T-cell (primary cell): Measurements from ENCODE around the gene CROCC2. TPM values are rescaled to one million over a fixed set of nuclear protein-coding genes. Genes with fewer than 3 reads are reported as not detected.

Experiments used
- ATAC-seq, 4 experiments: fragments of 200-7000 bp in 3 of 4; fragments of 150-1000 bp in 1 of 4; cut with Tn5 transposase; replicated peaks in 1 of 4; 1 replicate in 3 of 4; 2 replicates in 1 of 4; pipeline ENCODE4 v1.10.0; 2021; ENCODE audit warnings: moderate library complexity in 3 of 4, mild to moderate bottlenecking in 2 of 4, moderate number of reproducible peaks in 1 of 4
- CTCF ChIA-PET, 2 donors: fragments of 300-600 bp; sonication (Branson Sonifier 250); formaldehyde crosslinking; loops; one replicate each; lab custom pipeline; 2022; ENCODE audit warnings: antibody characterized with exemption in 2 of 2; lab: Charles Lee
- POLR2A ChIA-PET, 2 donors: fragments of 300-600 bp; sonication (Branson Sonifier 250); formaldehyde crosslinking; loops; one replicate each; lab custom pipeline; 2022; ENCODE audit warnings: antibody characterized with exemption in 2 of 2; lab: Charles Lee
- DNase-seq, 35 experiments: peaks; one replicate each; pipeline versions ENCODE4 v3.0.0 to v3.0.0-alpha.2; 2013 to 2023
- H3K27ac ChIP-seq: one replicate; pipeline ENCODE4 v1.5.1; 2013; ENCODE audit warnings: low read length
- H3K27me3 ChIP-seq, 2 experiments: replicated peaks in 1 of 2; 1 replicate in 1 of 2; 2 replicates in 1 of 2; pipeline versions ENCODE4 v1.6.1 to v1.7.0; 2013; ENCODE audit warnings: low read length in 1 of 2, mixed read lengths in 1 of 2; ENCODE audit not compliant: control insufficient read depth in 2 of 2, insufficient read depth in 2 of 2; ENCODE audit errors: extremely low read depth in 1 of 2
- H3K36me3 ChIP-seq, 2 donors: 1 replicate in 1 of 2; 2 replicates in 1 of 2; pipeline versions ENCODE4 v1.6.1 to v1.7.0; 2013; ENCODE audit warnings: low read length in 1 of 2; ENCODE audit not compliant: control insufficient read depth in 2 of 2, insufficient read depth in 1 of 2; ENCODE audit errors: extremely low read depth in 1 of 2
- H3K4me1 ChIP-seq, 2 experiments: 1 replicate in 1 of 2; 2 replicates in 1 of 2; pipeline versions ENCODE4 v1.6.1 to v1.7.0; 2013; ENCODE audit warnings: low read length in 2 of 2, mixed read lengths in 1 of 2; ENCODE audit not compliant: insufficient read depth in 2 of 2, control insufficient read depth in 1 of 2; ENCODE audit errors: extremely low read depth in 1 of 2
- H3K4me3 ChIP-seq, 2 donors: 1 replicate in 1 of 2; 2 replicates in 1 of 2; pipeline versions ENCODE4 v1.5.1 to v1.7.0; 2013; ENCODE audit warnings: mild to moderate bottlenecking in 2 of 2, low read length in 1 of 2, moderate library complexity in 1 of 2; ENCODE audit not compliant: control insufficient read depth in 1 of 2; ENCODE audit errors: extremely low read depth in 1 of 2
- H3K9me3 ChIP-seq: 2 replicates; pipeline ENCODE4 v1.7.0; 2013
- H3K27ac Mint-ChIP-seq, 2 donors: one replicate each; pipeline ENCODE4 v1.8.0; 2020 to 2021; ENCODE audit warnings: mild to moderate bottlenecking in 2 of 2, mixed read lengths in 2 of 2
- H3K27me3 Mint-ChIP-seq, 2 donors: one replicate each; pipeline ENCODE4 v1.8.0; 2021 to 2022; ENCODE audit warnings: mixed read lengths in 2 of 2
- H3K36me3 Mint-ChIP-seq: one replicate; pipeline ENCODE4 v1.8.0; 2021; ENCODE audit warnings: mixed read lengths
- H3K4me1 Mint-ChIP-seq, 3 donors: one replicate each; pipeline ENCODE4 v1.8.0; 2020 to 2022; ENCODE audit warnings: mixed read lengths in 3 of 3, mild to moderate bottlenecking in 1 of 3
- H3K4me3 Mint-ChIP-seq, 3 donors: one replicate each; pipeline ENCODE4 v1.8.0; 2020 to 2022; ENCODE audit warnings: mild to moderate bottlenecking in 3 of 3, mixed read lengths in 3 of 3, moderate library complexity in 3 of 3
- H3K9me3 Mint-ChIP-seq, 3 donors: one replicate each; pipeline ENCODE4 v1.8.0; 2020 to 2022; ENCODE audit warnings: mixed read lengths in 3 of 3
- WGBS: methylation state at CpG from one replicate; pipeline ENCODE4 v1.1.5; 2013; ENCODE audit warnings: missing lambda C conversion rate; ENCODE audit not compliant: insufficient coverage; 5-methylcytosine and 5-hydroxymethylcytosine counted together
- total RNA-seq, 35 experiments: library from RNA in 6 of 35; stranded (reverse) in 6 of 35; fragments of 120-200 nt in 1 of 35; gene quantifications; one replicate each; pipeline versions ENCODE4 v1.2.1 to v1.2.4 and lab custom pipeline; 2013 to 2026

CROCC2 gene
- total RNA-seq, 5 donors from 2014 or later (not counting 1 experiment from before 2014, with no cell fraction given): not detected

GRCh38 chr2:241029599-241030332 is 123.6 kb downstream of the CROCC2 start:
- Histone ChIP-seq H3K9me3 (peaks cover 3% of the 10 kb centered on the region), H3K36me3 (no peaks in the 10 kb centered on the region), H3K4me1 (peaks cover 0 to 2% of the 10 kb centered on the region in 2 experiments), H3K27ac (no peak overlapping the region), H3K4me3 (no peak overlapping the region), H3K27me3 (peaks cover 0 to 15% of the 10 kb centered on the region in 2 experiments)
- ChIA-PET CTCF (no interaction called here), POLR2A (no interaction called here)
- peaks cover 4 to 27% (median 16%) of the 10 kb centered on the region in 3 donors for H3K9me3 Mint-ChIP-seq
- H3K36me3 Mint-ChIP-seq: peaks cover 7% of the 10 kb centered on the region
- H3K27me3 Mint-ChIP-seq: peaks cover 0 to 2% of the 10 kb centered on the region in 2 donors
- H3K4me3 Mint-ChIP-seq: no peak overlapping the region
- ATAC-seq (no peak), DNase-seq (peak in 1 of 35 experiments; percentile 7)
- WGBS: 89% methylated on average over 15 of the region's 17 CpGs
- H3K4me1 Mint-ChIP-seq: no peaks in the 10 kb centered on the region
- no peak overlapping the region for H3K27ac Mint-ChIP-seq

- H3K4me3 Mint-ChIP-seq: no peak overlapping the region
- H3K36me3 ChIP-seq: no peaks in the 10 kb centered on the region
- DNase-seq (peak in 1 of 35 experiments; percentile 7), ATAC-seq (no peak)
- H3K4me1 Mint-ChIP-seq: peaks cover 0 to 2% (median 0%) of the 10 kb centered on the region in 3 donors
- H3K27ac Mint-ChIP-seq: no peak overlapping the region
- H3K4me1 ChIP-seq: peaks cover 0 to 7% of the 10 kb centered on the region in 2 experiments
- H3K27ac ChIP-seq: no peak overlapping the region
- CTCF ChIA-PET: no interaction called here
- peaks cover 3% of the 10 kb centered on the region for H3K9me3 ChIP-seq
- WGBS: 89% methylated on average over 14 of the region's 15 CpGs
- H3K9me3 Mint-ChIP-seq: peaks cover 4 to 23% (median 11%) of the 10 kb centered on the region in 3 donors
- H3K27me3 Mint-ChIP-seq: peaks cover 0 to 2% of the 10 kb centered on the region in 2 donors
- H3K36me3 Mint-ChIP-seq: peaks cover 7% of the 10 kb centered on the region
- POLR2A ChIA-PET: no interaction called here
- no peak overlapping the region for H3K4me3 ChIP-seq
- peaks cover 0 to 20% of the 10 kb centered on the region in 2 experiments for H3K27me3 ChIP-seq
These were observed 124.2 kb downstream of the CROCC2 start for GRCh38 chr2:241030333-241030680.

GRCh38 chr2:241030883-241031282 is 124.7 kb downstream of the CROCC2 start:
- 94% methylated on average over 4 of the region's 7 CpGs for WGBS
- Histone ChIP-seq H3K9me3 (no peaks in the 10 kb centered on the region), H3K27ac (no peak overlapping the region), H3K4me1 (peaks cover 0 to 9% of the 10 kb centered on the region in 2 experiments), H3K36me3 (no peaks in the 10 kb centered on the region), H3K27me3 (peaks cover 0 to 22% of the 10 kb centered on the region in 2 experiments), H3K4me3 (no peak overlapping the region)
- Mint-ChIP-seq H3K27me3 (no peaks in the 10 kb centered on the region), H3K4me3 (no peak overlapping the region), H3K36me3 (peaks cover 7% of the 10 kb centered on the region), H3K4me1 (peaks cover 0 to 2% (median 0%) of the 10 kb centered on the region in 3 donors), H3K9me3 (peaks cover 4 to 18% (median 7%) of the 10 kb centered on the region in 3 donors), H3K27ac (no peak overlapping the region)
- POLR2A ChIA-PET: no interaction called here
- DNase-seq (peak in 1 of 35 experiments; percentile 2), ATAC-seq (no peak)
- CTCF ChIA-PET: no interaction called here

- H3K36me3 ChIP-seq: no peaks in the 10 kb centered on the region
- peak in 1 of 35 experiments; percentile 6 for DNase-seq
- POLR2A ChIA-PET: no interaction called here
- H3K27ac Mint-ChIP-seq: no peak overlapping the region
- no peaks in the 10 kb centered on the region for H3K9me3 ChIP-seq
- 75% methylated on average over 9 of the region's 20 CpGs for WGBS
- H3K27me3 Mint-ChIP-seq: no peaks in the 10 kb centered on the region
- H3K4me3 ChIP-seq: no peak overlapping the region
- H3K4me1 Mint-ChIP-seq: peaks cover 0 to 3% (median 2%) of the 10 kb centered on the region in 3 donors
- no peak overlapping the region for H3K27ac ChIP-seq
- CTCF ChIA-PET: no interaction called here
- peaks cover 3 to 13% (median 4%) of the 10 kb centered on the region in 3 donors for H3K9me3 Mint-ChIP-seq
- H3K4me1 ChIP-seq: peaks cover 0 to 16% of the 10 kb centered on the region in 2 experiments
- ATAC-seq: no peak
- H3K27me3 ChIP-seq: peaks cover 0 to 28% of the 10 kb centered on the region in 2 experiments
- H3K36me3 Mint-ChIP-seq: peaks cover 3% of the 10 kb centered on the region
- no peak overlapping the region for H3K4me3 Mint-ChIP-seq
These were observed 125.5 kb downstream of the CROCC2 start for GRCh38 chr2:241031436-241032165.

GRCh38 chr2:241033336-241033987 is 127.3 kb downstream of the CROCC2 start:
- H3K27me3 Mint-ChIP-seq: no peaks in the 10 kb centered on the region
- H3K9me3 Mint-ChIP-seq: peaks cover 0 to 4% (median under 1%) of the 10 kb centered on the region in 3 donors
- H3K4me1 ChIP-seq: peaks cover 0 to 34% of the 10 kb centered on the region in 2 experiments
- H3K27me3 ChIP-seq: peaks cover 0 to 39% of the 10 kb centered on the region in 2 experiments
- DNase-seq (peak in 1 of 35 experiments; percentile 7), ATAC-seq (no peak)
- no peaks in the 10 kb centered on the region for H3K9me3 ChIP-seq
- no peaks in the 10 kb centered on the region for H3K36me3 Mint-ChIP-seq
- CTCF ChIA-PET: no interaction called here
- peak overlapping the region; percentile 32 to 34 for H3K27ac Mint-ChIP-seq
- peaks cover 6 to 17% (median 16%) of the 10 kb centered on the region in 3 donors for H3K4me1 Mint-ChIP-seq
- no peak overlapping the region for H3K27ac ChIP-seq
- no peak overlapping the region for H3K4me3 ChIP-seq
- POLR2A ChIA-PET: no interaction called here
- H3K36me3 ChIP-seq: no peaks in the 10 kb centered on the region
- H3K4me3 Mint-ChIP-seq: peak overlapping the region in 1 of 3 donors; percentile 11
- 84% methylated on average over 13 of the region's 17 CpGs for WGBS

- POLR2A ChIA-PET: no interaction called here
These were observed 127.9 kb downstream of the CROCC2 start for GRCh38 chr2:241033994-241034393.

More at GRCh38 chr2:241033994-241034393, 127.9 kb downstream of the CROCC2 start:
- H3K4me1 Mint-ChIP-seq: peaks cover 6 to 21% (median 18%) of the 10 kb centered on the region in 3 donors
- CTCF ChIA-PET: no interaction called here
- H3K9me3 Mint-ChIP-seq: no peaks in the 10 kb centered on the region
- H3K4me3 Mint-ChIP-seq: peak overlapping the region in 1 of 3 donors; percentile 11
- H3K27me3 Mint-ChIP-seq: no peaks in the 10 kb centered on the region
- H3K27ac ChIP-seq: no peak overlapping the region
- H3K9me3 ChIP-seq: no peaks in the 10 kb centered on the region
- H3K36me3 ChIP-seq: no peaks in the 10 kb centered on the region
- ATAC-seq (no peak), DNase-seq (no peak)
- H3K4me3 ChIP-seq: no peak overlapping the region
- 86% methylated on average over 7 of the region's 7 CpGs for WGBS
- peaks cover 0 to 45% of the 10 kb centered on the region in 2 experiments for H3K27me3 ChIP-seq
- H3K4me1 ChIP-seq: peaks cover 0 to 40% of the 10 kb centered on the region in 2 experiments
- no peaks in the 10 kb centered on the region for H3K36me3 Mint-ChIP-seq
- peak overlapping the region in 1 of 2 donors; percentile 34 for H3K27ac Mint-ChIP-seq
